ENCODE results near the gene GPRIN1. TPM values are rescaled to one million over a fixed set of nuclear protein-coding genes. Genes with fewer than 3 reads are reported as not detected.

The GPRIN1 gene
- total RNA-seq, 2 donors from 2014 or later = 1.4 to 2.0 TPM

DNA sequence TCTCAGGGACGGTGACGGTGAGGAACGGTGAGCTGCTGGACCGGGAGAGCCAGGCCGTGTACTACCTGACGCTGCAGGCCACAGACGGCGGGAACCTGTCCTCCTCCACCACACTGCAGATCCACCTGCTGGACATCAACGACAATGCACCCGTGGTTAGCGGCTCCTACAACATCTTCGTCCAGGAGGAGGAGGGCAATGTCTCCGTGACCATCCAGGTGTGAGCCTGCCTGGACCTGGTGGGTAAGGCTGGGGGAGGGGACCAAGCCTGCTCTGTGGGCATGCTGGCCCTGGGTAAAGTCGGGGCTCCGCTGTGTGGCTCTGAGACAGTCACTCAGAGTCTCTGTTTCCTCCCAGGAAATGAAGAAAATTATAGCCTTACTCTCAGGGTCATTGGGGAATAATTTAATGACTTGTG is 31.6 kb downstream of the GPRIN1 start:
- no peak overlapping the region for H3K4me3 Mint-ChIP-seq
- DNase-seq = peak in 1 of 2 donors; percentile 49
- no peaks in the 10 kb centered on the region for H3K4me1 Mint-ChIP-seq (ENCODE audit: low read depth)
- H3K9me3 Mint-ChIP-seq = no peaks in the 10 kb centered on the region
- no peaks in the 10 kb centered on the region for H3K27me3 Mint-ChIP-seq (ENCODE audit: low read depth)
- H3K27ac Mint-ChIP-seq = no peak overlapping the region
- peak; percentile 40 to 43 for ATAC-seq (replicated peaks in 1 of 2)
- H3K36me3 Mint-ChIP-seq (ENCODE audit: insufficient read depth in 2 of 2) = no peaks in the 10 kb centered on the region

DNA sequence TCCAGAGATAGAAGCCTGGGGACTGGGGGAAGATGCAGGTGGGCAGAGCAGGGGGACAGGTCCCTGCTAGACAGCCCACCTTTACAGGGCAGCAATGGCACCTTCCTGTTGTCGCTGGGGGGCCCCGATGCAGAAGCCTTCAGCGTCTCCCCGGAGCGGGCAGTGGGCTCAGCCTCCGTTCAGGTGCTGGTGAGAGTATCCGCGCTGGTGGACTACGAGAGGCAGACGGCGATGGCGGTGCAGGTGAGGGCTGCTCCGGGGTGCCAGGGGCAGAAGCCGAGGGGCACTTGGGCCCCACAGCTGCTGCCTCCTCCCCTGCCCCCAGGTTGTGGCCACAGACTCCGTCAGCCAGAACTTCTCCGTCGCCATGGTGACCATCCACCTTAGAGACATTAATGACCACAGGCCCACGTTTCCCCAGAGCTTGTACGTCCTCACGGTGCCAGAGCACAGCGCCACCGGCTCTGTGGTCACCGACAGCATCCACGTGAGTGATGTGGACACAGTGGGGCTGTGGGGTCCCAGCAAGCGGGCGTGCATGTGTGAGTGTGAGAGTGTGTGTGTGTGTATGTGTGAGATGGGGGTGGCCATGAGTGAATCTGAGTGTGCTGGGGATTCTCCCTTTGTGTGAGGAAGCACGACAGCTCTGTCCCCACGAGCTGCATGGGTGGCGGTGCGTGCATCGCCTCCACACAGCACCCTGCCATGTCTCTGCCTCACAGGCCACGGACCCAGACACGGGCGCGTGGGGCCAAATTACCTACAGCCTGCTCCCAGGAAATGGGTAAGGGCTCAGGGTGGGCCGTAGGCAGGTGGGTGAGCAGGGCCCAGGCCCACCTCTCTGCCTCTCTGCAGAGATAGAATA is 32.4 kb downstream of the GPRIN1 start:
- H3K9me3 Mint-ChIP-seq = no peaks in the 10 kb centered on the region
- no peaks in the 10 kb centered on the region for H3K4me1 Mint-ChIP-seq (ENCODE audit: low read depth)
- ATAC-seq (replicated peaks in 1 of 2) (no peak), DNase-seq (no peak)
- H3K27me3 Mint-ChIP-seq (ENCODE audit: low read depth) = peaks cover 7% of the 10 kb centered on the region
- H3K4me3 Mint-ChIP-seq = no peak overlapping the region
- H3K27ac Mint-ChIP-seq = no peak overlapping the region
- H3K36me3 Mint-ChIP-seq (ENCODE audit: insufficient read depth in 2 of 2) = no peaks in the 10 kb centered on the region

DNA sequence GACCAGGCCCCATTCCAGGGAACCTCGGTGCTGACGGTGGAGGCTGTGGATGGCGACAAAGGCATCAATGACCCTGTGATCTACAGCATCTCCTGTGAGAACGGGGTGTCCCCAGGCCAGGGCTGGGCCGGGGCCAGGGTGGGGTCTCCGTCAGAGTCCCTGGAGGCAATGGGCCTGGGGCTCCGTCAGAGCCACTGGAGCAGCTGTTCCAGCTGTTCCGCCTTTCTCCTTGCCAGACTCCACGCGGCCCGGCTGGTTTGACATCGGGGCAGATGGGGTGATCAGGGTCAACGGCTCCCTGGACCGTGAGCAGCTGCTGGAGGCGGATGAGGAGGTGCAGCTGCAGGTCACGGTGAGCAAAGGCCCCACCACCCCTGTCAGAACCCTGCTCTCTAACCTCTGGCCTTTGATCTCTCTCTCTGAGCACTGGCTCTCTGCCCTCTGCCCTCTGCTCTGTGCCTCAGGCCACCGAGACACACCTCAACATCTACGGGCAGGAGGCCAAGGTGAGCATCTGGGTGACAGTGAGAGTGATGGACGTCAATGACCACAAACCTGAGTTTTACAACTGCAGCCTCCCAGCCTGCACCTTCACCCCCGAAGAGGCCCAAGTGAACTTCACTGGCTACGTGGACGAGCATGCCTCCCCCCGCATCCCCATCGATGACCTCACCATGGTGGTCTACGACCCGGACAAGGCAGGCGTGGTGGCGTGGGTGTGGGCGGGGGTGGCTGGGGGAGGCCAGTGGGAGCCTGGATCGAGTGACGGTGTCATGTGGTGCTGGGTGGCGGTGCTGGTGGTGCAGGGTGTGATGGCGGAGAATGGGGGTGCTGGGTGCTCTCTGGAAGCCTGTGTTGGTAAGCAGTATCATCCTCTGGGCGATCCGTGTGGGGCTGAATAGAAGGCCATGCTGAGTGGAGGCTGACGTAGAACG is 34.2 kb downstream of the GPRIN1 start:
- Mint-ChIP-seq H3K36me3 (ENCODE audit: insufficient read depth in 2 of 2) (no peaks in the 10 kb centered on the region), H3K4me1 (ENCODE audit: low read depth) (no peaks in the 10 kb centered on the region), H3K27ac (no peak overlapping the region), H3K4me3 (no peak overlapping the region), H3K27me3 (ENCODE audit: low read depth) (peaks cover 11% of the 10 kb centered on the region), H3K9me3 (no peaks in the 10 kb centered on the region)
- no peak for ATAC-seq (replicated peaks in 1 of 2)
- no peak for DNase-seq

DNA sequence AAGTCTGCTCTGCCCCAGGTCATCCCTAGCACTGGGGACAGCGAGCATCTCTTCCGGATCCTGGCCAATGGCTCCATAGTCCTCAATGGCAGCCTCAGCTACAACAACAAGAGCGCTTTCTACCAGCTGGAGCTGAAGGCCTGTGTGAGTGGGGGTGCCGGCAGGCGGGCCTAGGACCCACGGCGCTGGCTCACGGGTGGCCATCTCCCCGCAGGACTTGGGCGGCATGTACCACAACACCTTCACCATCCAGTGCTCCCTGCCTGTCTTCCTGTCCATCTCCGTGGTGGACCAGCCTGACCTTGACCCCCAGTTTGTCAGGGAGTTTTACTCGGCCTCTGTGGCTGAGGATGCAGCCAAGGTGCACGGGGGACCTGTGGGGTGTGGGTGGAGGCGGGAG is 34.9 kb downstream of the GPRIN1 start:
- no peak for ATAC-seq (replicated peaks in 1 of 2)
- H3K9me3 Mint-ChIP-seq = no peaks in the 10 kb centered on the region
- H3K27ac Mint-ChIP-seq = no peak overlapping the region
- peaks cover 11% of the 10 kb centered on the region for H3K27me3 Mint-ChIP-seq (ENCODE audit: low read depth)
- H3K4me3 Mint-ChIP-seq = no peak overlapping the region
- H3K36me3 Mint-ChIP-seq (ENCODE audit: insufficient read depth in 2 of 2) = no peaks in the 10 kb centered on the region
- DNase-seq = no peak
- H3K4me1 Mint-ChIP-seq (ENCODE audit: low read depth) = no peaks in the 10 kb centered on the region

DNA sequence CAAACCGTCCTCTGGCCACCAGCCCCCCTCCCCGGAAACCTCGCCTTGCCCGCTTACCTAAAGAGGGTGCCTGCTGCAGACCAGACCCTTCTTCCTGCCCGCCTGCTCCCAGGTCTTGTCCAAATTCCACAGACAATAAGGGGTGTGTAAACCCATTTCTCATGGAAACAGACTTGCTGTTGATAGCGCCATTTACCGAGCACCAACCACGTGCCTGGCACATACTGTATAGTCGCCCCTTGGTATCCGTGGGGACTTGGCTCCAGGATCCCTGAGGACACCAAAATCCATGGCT is 35.7 kb downstream of the GPRIN1 start:
- no peak for DNase-seq
- H3K4me3 Mint-ChIP-seq = no peak overlapping the region
- no peaks in the 10 kb centered on the region for H3K9me3 Mint-ChIP-seq
- no peaks in the 10 kb centered on the region for H3K4me1 Mint-ChIP-seq (ENCODE audit: low read depth)
- H3K36me3 Mint-ChIP-seq (ENCODE audit: insufficient read depth in 2 of 2) = no peaks in the 10 kb centered on the region
- no peak overlapping the region for H3K27ac Mint-ChIP-seq
- peaks cover 11% of the 10 kb centered on the region for H3K27me3 Mint-ChIP-seq (ENCODE audit: low read depth)
- no peak for ATAC-seq (replicated peaks in 1 of 2)

DNA sequence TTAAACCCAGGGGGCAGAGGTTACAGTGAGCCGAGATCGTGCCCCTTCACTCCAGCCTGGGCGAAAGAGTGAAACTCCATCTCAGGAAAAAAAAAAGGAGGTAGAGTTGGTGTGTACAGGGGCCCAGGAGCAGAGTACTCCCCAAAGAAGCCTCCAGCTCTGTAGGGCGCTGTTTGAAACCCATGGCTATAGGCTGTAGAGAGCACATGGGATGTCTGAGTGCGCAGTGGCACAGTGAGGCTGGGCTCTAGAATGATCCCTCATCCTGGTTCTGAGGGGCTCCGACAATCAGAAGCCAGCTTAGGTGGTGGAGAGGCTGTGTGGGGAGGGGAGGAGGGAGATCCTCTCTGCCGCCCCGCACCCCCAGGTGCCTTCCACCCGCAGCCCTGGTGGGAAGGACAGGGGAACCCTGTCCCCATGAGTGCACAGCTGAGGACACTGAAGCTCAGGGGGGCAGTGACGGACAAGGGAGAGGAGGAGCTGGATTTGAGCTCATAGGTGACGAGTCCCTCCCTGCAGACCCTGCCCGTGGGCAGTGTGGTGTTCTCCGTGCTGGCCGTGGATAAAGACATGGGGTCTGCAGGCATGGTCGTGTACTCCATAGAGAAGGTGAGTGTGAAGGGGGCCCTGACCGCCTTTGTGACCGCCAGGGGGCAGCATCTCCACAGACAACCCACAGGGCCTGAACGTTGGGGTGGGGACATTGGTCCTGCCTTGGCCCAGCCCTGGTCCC is 36.2 kb downstream of the GPRIN1 start:
- Mint-ChIP-seq H3K4me3 (no peak overlapping the region), H3K27ac (no peak overlapping the region), H3K9me3 (no peaks in the 10 kb centered on the region), H3K27me3 (ENCODE audit: low read depth) (peaks cover 11% of the 10 kb centered on the region), H3K4me1 (ENCODE audit: low read depth) (no peaks in the 10 kb centered on the region), H3K36me3 (ENCODE audit: insufficient read depth in 2 of 2) (no peaks in the 10 kb centered on the region)
- DNase-seq (peak; percentile 84 to 86), ATAC-seq (replicated peaks in 1 of 2) (peak; percentile 94)

DNA sequence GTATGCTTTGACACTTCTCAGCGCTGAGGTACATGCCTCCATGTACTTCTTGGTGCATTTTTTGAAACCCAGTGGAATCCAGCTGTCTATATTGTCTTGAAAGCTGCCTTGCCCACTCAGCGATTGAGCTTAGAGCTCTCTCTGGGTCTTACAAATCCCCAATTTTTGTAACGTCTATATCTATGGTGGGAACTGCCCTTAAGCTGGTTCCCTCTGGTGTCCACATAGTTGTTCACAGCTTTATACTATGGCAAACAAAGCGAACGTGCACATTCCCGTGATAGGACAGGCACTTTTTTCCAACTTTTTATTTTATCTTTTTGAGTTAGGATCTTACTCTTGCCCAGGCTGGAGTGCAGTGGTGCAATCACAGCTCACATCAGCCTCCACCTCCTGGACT is 39.9 kb downstream of the GPRIN1 start:
- Mint-ChIP-seq H3K9me3 (no peaks in the 10 kb centered on the region), H3K27me3 (ENCODE audit: low read depth) (peaks cover 11% of the 10 kb centered on the region), H3K27ac (no peak overlapping the region), H3K4me1 (ENCODE audit: low read depth) (no peaks in the 10 kb centered on the region), H3K36me3 (ENCODE audit: insufficient read depth in 2 of 2) (no peaks in the 10 kb centered on the region), H3K4me3 (no peak overlapping the region)
- no peak for ATAC-seq (replicated peaks in 1 of 2)
- DNase-seq = no peak

DNA sequence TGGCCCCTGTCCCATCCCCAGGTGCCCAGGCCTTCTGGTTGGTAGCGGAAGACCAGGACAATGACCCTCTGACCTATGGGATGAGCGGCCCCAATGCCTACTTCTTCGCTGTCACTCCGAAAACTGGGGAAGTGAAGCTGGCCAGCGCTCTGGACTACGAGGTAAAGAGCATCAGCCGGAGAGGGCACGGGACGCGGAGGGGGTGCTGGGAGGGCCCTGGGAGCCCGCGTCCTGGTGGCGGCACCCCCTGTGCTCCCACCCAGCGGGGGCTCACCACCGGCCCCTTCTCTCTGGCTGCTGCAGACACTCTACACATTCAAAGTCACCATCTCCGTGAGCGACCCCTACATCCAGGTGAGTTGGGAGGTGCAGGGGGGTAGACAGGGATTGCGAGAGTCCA is 41.3 kb downstream of the GPRIN1 start:
- no peaks in the 10 kb centered on the region for H3K4me1 Mint-ChIP-seq (ENCODE audit: low read depth)
- no peaks in the 10 kb centered on the region for H3K9me3 Mint-ChIP-seq
- no peaks in the 10 kb centered on the region for H3K36me3 Mint-ChIP-seq (ENCODE audit: insufficient read depth in 2 of 2)
- H3K27me3 Mint-ChIP-seq (ENCODE audit: low read depth) = peaks cover 11% of the 10 kb centered on the region
- no peak overlapping the region for H3K4me3 Mint-ChIP-seq
- no peak for ATAC-seq (replicated peaks in 1 of 2)
- H3K27ac Mint-ChIP-seq = no peak overlapping the region
- DNase-seq = no peak

DNA sequence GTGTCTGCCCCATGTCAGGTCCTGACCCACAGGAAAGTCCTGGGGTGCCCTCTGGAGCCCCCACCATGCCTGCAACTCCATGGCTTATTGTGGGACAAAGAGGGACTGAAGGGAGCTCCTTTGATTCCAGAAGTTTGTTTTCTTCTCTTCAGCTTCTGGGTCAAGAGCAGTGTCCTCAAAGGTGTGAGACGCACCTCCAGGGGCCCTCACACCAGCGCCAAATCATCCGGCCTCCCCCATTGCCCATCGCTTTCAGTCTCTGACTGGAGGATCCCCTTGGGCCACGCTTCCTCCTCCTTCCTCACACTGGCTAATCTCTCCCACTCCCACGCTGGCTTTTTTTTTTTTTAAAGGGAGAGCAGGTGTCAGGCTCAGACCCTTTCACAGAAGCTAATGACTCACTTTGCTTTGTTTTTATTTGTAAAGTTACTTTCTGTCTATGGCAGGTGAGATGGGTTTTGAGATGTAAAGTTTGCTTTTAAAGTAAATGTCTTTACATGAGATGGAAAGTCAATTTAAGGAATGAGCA is 44.1 kb downstream of the GPRIN1 start:
- Mint-ChIP-seq H3K36me3 (ENCODE audit: insufficient read depth in 2 of 2) (no peaks in the 10 kb centered on the region), H3K4me3 (no peak overlapping the region), H3K27ac (no peak overlapping the region), H3K9me3 (no peaks in the 10 kb centered on the region), H3K27me3 (ENCODE audit: low read depth) (no peaks in the 10 kb centered on the region), H3K4me1 (ENCODE audit: low read depth) (peaks cover 24% of the 10 kb centered on the region)
- ATAC-seq (replicated peaks in 1 of 2) (no peak), DNase-seq (no peak)

DNA sequence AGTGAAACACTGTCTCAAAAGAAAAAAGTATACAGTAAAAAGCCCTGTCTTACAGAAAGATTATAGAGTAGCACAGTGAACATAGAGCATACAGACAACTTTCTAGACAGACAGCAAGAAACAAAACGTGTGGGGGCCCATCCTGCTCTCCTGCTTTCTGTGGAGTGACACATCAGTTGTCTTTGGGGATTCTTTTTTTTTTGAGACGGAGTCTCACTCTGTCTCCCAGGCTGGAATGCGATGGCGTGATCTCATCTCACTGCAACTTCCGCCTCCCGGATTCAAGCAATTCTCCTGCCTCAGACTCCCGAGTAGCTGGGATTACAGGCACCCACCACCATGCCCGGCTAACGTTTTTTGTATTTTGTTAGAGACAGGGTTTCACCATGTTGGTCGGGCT is 46.0 kb downstream of the GPRIN1 start:
- Mint-ChIP-seq H3K27ac (no peak overlapping the region), H3K4me3 (no peak overlapping the region), H3K9me3 (peaks cover 0 to 3% of the 10 kb centered on the region in 2 donors), H3K27me3 (ENCODE audit: low read depth) (no peaks in the 10 kb centered on the region), H3K4me1 (ENCODE audit: low read depth) (peaks cover 40% of the 10 kb centered on the region), H3K36me3 (ENCODE audit: insufficient read depth in 2 of 2) (no peaks in the 10 kb centered on the region)
- ATAC-seq (replicated peaks in 1 of 2) = no peak
- DNase-seq = no peak

DNA sequence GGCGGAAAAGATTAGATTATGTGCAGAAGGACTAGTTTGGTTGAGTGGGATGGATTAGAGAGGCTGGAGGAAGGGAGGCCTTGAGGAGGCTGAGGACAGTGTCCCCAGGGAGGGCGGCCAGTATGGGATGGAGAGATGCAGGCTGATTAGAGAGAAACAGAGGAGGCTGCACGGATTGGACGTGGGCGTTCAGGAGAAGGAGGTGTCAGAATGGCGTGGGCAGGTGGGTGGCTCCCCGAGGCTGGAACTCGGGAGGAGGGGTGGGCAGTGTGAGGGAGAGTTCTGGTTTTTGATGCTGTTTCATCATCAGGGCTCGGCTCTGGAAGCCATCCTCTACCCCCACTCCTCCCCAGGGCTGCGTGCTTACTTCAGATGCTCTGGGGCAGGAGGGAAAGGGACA is 47.8 kb downstream of the GPRIN1 start:
- H3K36me3 Mint-ChIP-seq (ENCODE audit: insufficient read depth in 2 of 2) = no peaks in the 10 kb centered on the region
- H3K4me3 Mint-ChIP-seq = peak overlapping the region in 1 of 2 donors; percentile 29
- no peak overlapping the region for H3K27ac Mint-ChIP-seq
- ATAC-seq (replicated peaks in 1 of 2) (no peak), DNase-seq (no peak)
- peaks cover 0 to 3% of the 10 kb centered on the region in 2 donors for H3K9me3 Mint-ChIP-seq
- H3K4me1 Mint-ChIP-seq (ENCODE audit: low read depth) = peaks cover 40% of the 10 kb centered on the region
- H3K27me3 Mint-ChIP-seq (ENCODE audit: low read depth) = no peaks in the 10 kb centered on the region

DNA sequence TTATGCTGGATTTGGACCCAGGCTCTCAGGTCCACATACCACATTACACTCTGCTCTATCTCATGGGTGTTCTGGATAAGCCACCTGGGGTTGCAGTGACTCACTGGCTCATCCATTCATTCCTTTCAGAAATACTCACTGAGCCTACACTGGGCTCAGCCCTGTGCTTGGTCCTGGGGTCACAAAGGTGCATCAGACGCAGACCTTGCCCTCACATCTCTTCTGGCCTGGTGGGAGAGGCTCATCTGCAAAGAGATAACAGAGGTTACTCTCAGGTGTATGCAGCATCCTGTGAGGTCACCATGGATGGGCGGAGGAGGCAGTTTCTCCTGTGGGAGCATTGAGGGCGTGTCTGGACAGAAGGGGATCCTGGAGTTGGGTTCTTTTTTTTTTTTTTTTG is 48.7 kb downstream of the GPRIN1 start:
- DNase-seq = no peak
- H3K4me1 Mint-ChIP-seq (ENCODE audit: low read depth) = peaks cover 40% of the 10 kb centered on the region
- H3K4me3 Mint-ChIP-seq = no peak overlapping the region
- ATAC-seq (replicated peaks in 1 of 2) = peak; percentile 36 to 45
- H3K27ac Mint-ChIP-seq = no peak overlapping the region
- peaks cover 0 to 3% of the 10 kb centered on the region in 2 donors for H3K9me3 Mint-ChIP-seq
- no peaks in the 10 kb centered on the region for H3K36me3 Mint-ChIP-seq (ENCODE audit: insufficient read depth in 2 of 2)
- no peaks in the 10 kb centered on the region for H3K27me3 Mint-ChIP-seq (ENCODE audit: low read depth)

DNA sequence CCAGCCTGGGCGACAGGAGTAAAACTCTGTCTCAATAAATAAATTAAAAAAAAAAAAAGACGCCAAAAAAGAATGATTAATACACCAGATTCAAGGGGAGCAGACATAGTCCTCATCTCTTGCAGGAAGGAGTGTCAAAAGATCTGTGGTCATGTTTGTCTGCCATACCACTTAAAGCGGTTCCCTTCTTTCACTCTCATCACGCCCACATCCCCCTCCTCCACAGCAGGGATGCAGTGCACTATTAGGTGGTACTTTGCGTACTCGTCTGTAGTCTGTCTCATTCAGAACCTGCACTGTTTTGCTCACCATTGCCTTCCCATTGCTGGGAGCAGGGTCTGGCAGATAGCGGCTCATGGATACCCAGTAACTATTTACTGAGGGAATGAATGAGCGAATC is 49.6 kb downstream of the GPRIN1 start:
- peak in 1 of 2 donors; percentile 56 for DNase-seq
- Mint-ChIP-seq H3K9me3 (peaks cover 0 to 3% of the 10 kb centered on the region in 2 donors), H3K36me3 (ENCODE audit: insufficient read depth in 2 of 2) (no peaks in the 10 kb centered on the region), H3K27ac (no peak overlapping the region), H3K27me3 (ENCODE audit: low read depth) (no peaks in the 10 kb centered on the region), H3K4me1 (ENCODE audit: low read depth) (peaks cover 49% of the 10 kb centered on the region), H3K4me3 (no peak overlapping the region)
- ATAC-seq (replicated peaks in 1 of 2) = peak; percentile 61 to 77
